Heart left ventricle (tissue), 16 donors: ENCODE measurements around the gene APRT. TPM values are rescaled to one million over a fixed set of nuclear protein-coding genes. Genes with fewer than 3 reads are reported as not detected.
"Not testable (repeated sequence)": the region's sequence is repeated elsewhere in the genome, so short reads cannot be mapped to it uniquely, and the experiment has no call there.

ENCODE experiments used
- ATAC-seq, 4 donors: fragments of 200-7000 bp; cut with Tn5 transposase; one replicate each; pipeline ENCODE4 v1.9.1; 2020 to 2022; ENCODE audit warnings: moderate library complexity in 4 of 4, mild to moderate bottlenecking in 3 of 4, moderate number of reproducible peaks in 1 of 4
- DNase-seq, 5 donors: peaks; one replicate each; pipeline ENCODE4 v3.0.0-alpha.2; 2020
- H3K27ac ChIP-seq, 12 donors: fragments of 200-600 bp; sonication (generic) in 4 of 12; one replicate each; pipeline versions ENCODE4 v1.5.0 to v1.8.0; 2016 to 2022; ENCODE audit warnings: mild to moderate bottlenecking in 2 of 12
- H3K27me3 ChIP-seq, 9 donors: fragments of 200-600 bp; sonication (generic) in 2 of 9; one replicate each; pipeline versions ENCODE4 v1.5.1 to v1.8.0; 2016 to 2022; ENCODE audit warnings: mild to moderate bottlenecking in 3 of 9
- H3K36me3 ChIP-seq, 9 donors: fragments of 200-600 bp; sonication (generic) in 2 of 9; one replicate each; pipeline versions ENCODE4 v1.5.0 to v1.8.0; 2018 to 2022; ENCODE audit warnings: mild to moderate bottlenecking in 2 of 9
- H3K4me1 ChIP-seq, 12 donors: fragments of 200-600 bp; sonication (generic) in 4 of 12; one replicate each; pipeline versions ENCODE4 v1.5.0 to v1.8.0; 2016 to 2022; ENCODE audit warnings: mild to moderate bottlenecking in 3 of 12
- H3K4me3 ChIP-seq, 12 donors: fragments of 200-600 bp; sonication (generic) in 4 of 12; one replicate each; pipeline versions ENCODE4 v1.5.0 to v1.8.0; 2017 to 2022; ENCODE audit warnings: mild to moderate bottlenecking in 9 of 12, moderate library complexity in 4 of 12
- H3K9me3 ChIP-seq, 12 donors: fragments of 200-600 bp; sonication (generic) in 4 of 12; one replicate each; pipeline versions ENCODE4 v1.5.0 to v1.8.0; 2016 to 2022; ENCODE audit warnings: mild to moderate bottlenecking in 1 of 12
- CTCF ChIP-seq, 12 donors: fragments of 200-600 bp; sonication (generic) in 4 of 12; IDR thresholded peaks; one replicate each; pipeline versions ENCODE4 v1.5.0 to v1.8.0; 2018 to 2022; ENCODE audit warnings: antibody characterized with exemption in 12 of 12, mild to moderate bottlenecking in 5 of 12
- POLR2A ChIP-seq, 2 donors: fragments of 450-650 bp; IDR thresholded peaks; one replicate each; pipeline ENCODE4 v1.6.1; 2017; ENCODE audit warnings: antibody characterized with exemption in 2 of 2, mild to moderate bottlenecking in 2 of 2, moderate library complexity in 2 of 2
- WGBS, 4 donors: extraction: QIAGEN DNeasy Blood & Tissue Kit in 2 of 4; methylation state at CpG; one replicate each; pipeline versions ENCODE4 v1.1.5 to v1.1.7; 2013 to 2018; 5-methylcytosine and 5-hydroxymethylcytosine counted together
- intact Hi-C, 10 donors: fragments of 100-400 bp; cut with DNase I; formaldehyde crosslinking; loops; one replicate each; pipeline versions ENCODE4 v1.11.1 to v1.14.2; 2022
- polyA plus RNA-seq, 2 donors: library from polyadenylated mRNA; stranded (reverse); fragments of 200-250 nt; gene quantifications; one replicate each; pipeline ENCODE4 v1.2.3, GENCODE V29; 2013
- total RNA-seq, 9 donors: library from RNA; depleted of rRNA in 2 of 9; stranded (reverse); fragments of >200 nt in 2 of 9; fragmentation: NEBNext Ultra II Directional in 3 of 9; extraction: Animal tissue kit (Norgen Biotek cat#: 25700) in 3 of 9; gene quantifications; one replicate each; pipeline versions ENCODE4 v1.1.0 to v1.2.4, GENCODE V29; 2016 to 2023
- donor health status: ischemic (EF 13 %, LVEDD 7.1; RV severe dilation, severe dysfunction).
- donor health status: healthy with polysubstance abuse.
- donor health status: DM: no; HTN: yes; CAD: no.
- donor health status: DM: no; HTN: no; CAD: no.
- donor health status: ischemic (EF 25% LVEDD 6.9; RV normal size, moderate dysfunction).
- donor health status: ischemic (EF 25% LVEDD 5.7; RV mildly dilated, moderate dysfunction).
- donor health status: healthy.
- donor health status: DM: yes; HTN: yes; CAD: no.
- donor health status: ischemic (EF 35%, LVEDD 5.7; RV mildly dilated, moderate dysfunction).
- donor health status: nonischemic (EF 11% LVEDD 7.7; RV severe dilation, severe dysfunction).
- donor health status: DM: yes; HTN: yes; CAD: no.
- donor health status: PGD.
- donor health status: ischemic (EF 29% LVEDD 5.4; RV normal size, mild dysfunction).
- donor health status: nonischemic (EF 23%, LVEDD 6.1; RV moderate dilation, normal function).

Gene APRT
- total and polyA plus RNA-seq, 11 donors = 26.6 to 129 (median 45.9) TPM

- H3K27ac ChIP-seq = peak overlapping the region in 5 of 12 donors; percentile 14 to 83 (median 24)
- 27 to 50% (median 39%) methylated on average over 9 to 12 of the region's 12 CpGs for WGBS, 4 donors
- H3K9me3 ChIP-seq = no peaks in the 10 kb centered on the region
- DNase-seq (peak in 4 of 5 donors; percentile 75 to 83 (median 81)), ATAC-seq (peak; percentile 61 to 80 (median 76))
- peaks cover 3 to 81% (median 55%) of the 10 kb centered on the region in 12 donors for H3K4me1 ChIP-seq
- no peak for TF ChIP-seq CTCF (IDR thresholded peaks at IDR 0.05)
- no peak for TF ChIP-seq POLR2A (IDR thresholded peaks at IDR 0.05)
- intact Hi-C loops = no loop called here
- H3K27me3 ChIP-seq = no peaks in the 10 kb centered on the region
- H3K4me3 ChIP-seq = no peak overlapping the region
- H3K36me3 ChIP-seq = peaks cover 0 to 6% (median 0%) of the 10 kb centered on the region in 9 donors
These were observed 37.9 kb downstream of the APRT start for GRCh38 chr16:88773812-88774291.

- no peak for TF ChIP-seq POLR2A (IDR thresholded peaks at IDR 0.05)
- no peak for TF ChIP-seq CTCF (IDR thresholded peaks at IDR 0.05)
- no peak overlapping the region for H3K4me3 ChIP-seq
- peak in 3 of 4 donors; percentile 23 to 54 (median 50) for ATAC-seq
- intact Hi-C loops = no loop called here
- peaks cover 0 to 6% (median 0%) of the 10 kb centered on the region in 9 donors for H3K36me3 ChIP-seq
- H3K9me3 ChIP-seq = no peaks in the 10 kb centered on the region
- 38 to 49% (median 46%) methylated on average over 19 to 29 of the region's 29 CpGs for WGBS, 4 donors
- DNase-seq = peak in 4 of 5 donors; percentile 60 to 75 (median 67)
- H3K27me3 ChIP-seq = no peaks in the 10 kb centered on the region
- peak overlapping the region in 6 of 12 donors; percentile 13 to 83 (median 33) for H3K27ac ChIP-seq
- H3K4me1 ChIP-seq = peaks cover 3 to 81% (median 62%) of the 10 kb centered on the region in 12 donors
These were observed 38.6 kb downstream of the APRT start for GRCh38 chr16:88772871-88773811.

- H3K9me3 ChIP-seq, H3K36me3 ChIP-seq, DNase-seq, intact Hi-C loops, H3K27me3 ChIP-seq, ATAC-seq, H3K4me3 ChIP-seq: not testable (repeated sequence)
- WGBS, 4 donors = 91 to 97% (median 93%) methylated on average over 7 to 18 of the region's 23 CpGs
- H3K4me1 ChIP-seq = peaks cover 3 to 85% (median 69%) of the 10 kb centered on the region in 12 donors
- peak overlapping the region in 1 of 12 donors; percentile 89 for H3K27ac ChIP-seq
These were observed 39.9 kb downstream of the APRT start for GRCh38 chr16:88771781-88772180.

GRCh38 chr16:88771294-88771772 lies 40.4 kb downstream of the APRT start:
- intact Hi-C loops = no loop called here
- TF ChIP-seq CTCF (IDR thresholded peaks at IDR 0.05) (no peak), POLR2A (IDR thresholded peaks at IDR 0.05) (no peak)
- Histone ChIP-seq H3K4me1 (peaks cover 3 to 83% (median 69%) of the 10 kb centered on the region in 12 donors), H3K27ac (peak overlapping the region in 6 of 12 donors; percentile 9 to 89 (median 36)), H3K27me3 (no peaks in the 10 kb centered on the region), H3K4me3 (peak overlapping the region in 2 of 12 donors; percentile 18 to 24), H3K36me3 (peaks cover 0 to under 1% (median 0%) of the 10 kb centered on the region in 9 donors), H3K9me3 (no peaks in the 10 kb centered on the region)
- ATAC-seq = no peak
- WGBS, 4 donors = 80 to 82% (median 81%) methylated on average over 10 to 19 of the region's 19 CpGs
- no peak for DNase-seq
